Neutrophil (primary cell): Measurements from ENCODE around the gene MAP2K5.

Source experiments
- H3K27ac ChIP-seq: fragments of 200-600 bp; sonication (generic); 2 replicates; pipeline ENCODE4 v1.5.1; 2016; ENCODE audit warnings: mild to moderate bottlenecking, moderate library complexity
- H3K27me3 ChIP-seq: fragments of 200-600 bp; sonication (generic); 2 replicates; pipeline ENCODE4 v1.6.0; 2016; ENCODE audit warnings: mild to moderate bottlenecking
- H3K36me3 ChIP-seq: fragments of 200-600 bp; sonication (generic); 2 replicates; pipeline ENCODE4 v1.5.1; 2017
- H3K4me1 ChIP-seq, 2 experiments: fragments of 200-600 bp in 1 of 2; sonication (generic) in 1 of 2; 1 replicate in 1 of 2; 2 replicates in 1 of 2; pipeline versions ENCODE4 v1.5.1 to v1.6.1; 2013 to 2016; ENCODE audit warnings: low read depth in 1 of 2, low read length in 1 of 2, mild to moderate bottlenecking in 1 of 2, moderate library complexity in 1 of 2; ENCODE audit not compliant: control insufficient read depth in 1 of 2, insufficient read depth in 1 of 2
- H3K4me3 ChIP-seq, 2 experiments: fragments of 200-600 bp in 1 of 2; sonication (generic) in 1 of 2; 1 replicate in 1 of 2; 2 replicates in 1 of 2; pipeline ENCODE4 v1.5.1; 2013 to 2016; ENCODE audit warnings: low read depth in 1 of 2, low read length in 1 of 2, mild to moderate bottlenecking in 1 of 2, moderate library complexity in 1 of 2
- H3K9me3 ChIP-seq: fragments of 200-600 bp; sonication (generic); 2 replicates; pipeline ENCODE4 v1.5.1; 2016
- TF ChIP-seq, protein P1 (sequence below): fragments of 200-600 bp; sonication (generic); IDR thresholded peaks from 2 replicates; pipeline ENCODE4 v1.5.1; 2016; ENCODE audit warnings: antibody characterized with exemption

MAP2K5 gene

DNA sequence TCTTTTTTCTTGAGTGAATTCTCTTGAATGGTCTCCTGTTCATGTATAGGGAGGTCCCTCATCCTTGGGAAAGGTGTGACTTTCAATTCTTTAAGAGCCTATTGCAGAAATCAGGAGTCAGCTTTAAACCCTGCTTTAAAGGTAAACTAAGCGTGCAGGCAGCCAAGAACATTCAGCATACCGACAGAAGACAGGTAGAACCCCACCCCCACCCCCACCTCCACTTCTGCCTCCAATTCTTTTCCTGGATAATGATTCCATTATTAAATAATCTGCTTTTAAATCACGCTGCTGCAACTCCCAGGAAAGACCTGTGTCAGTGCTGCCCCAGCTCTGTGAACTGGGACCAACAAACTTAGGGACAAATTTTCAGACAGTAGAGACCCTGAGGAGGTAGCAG, 233.5 kb downstream of the MAP2K5 start:
- no peaks in the 10 kb centered on the region for H3K36me3 ChIP-seq
- no peak overlapping the region for H3K4me3 ChIP-seq
- H3K4me1 ChIP-seq: peaks cover 6 to 9% of the 10 kb centered on the region in 2 experiments
- TF ChIP-seq, protein P1, sequence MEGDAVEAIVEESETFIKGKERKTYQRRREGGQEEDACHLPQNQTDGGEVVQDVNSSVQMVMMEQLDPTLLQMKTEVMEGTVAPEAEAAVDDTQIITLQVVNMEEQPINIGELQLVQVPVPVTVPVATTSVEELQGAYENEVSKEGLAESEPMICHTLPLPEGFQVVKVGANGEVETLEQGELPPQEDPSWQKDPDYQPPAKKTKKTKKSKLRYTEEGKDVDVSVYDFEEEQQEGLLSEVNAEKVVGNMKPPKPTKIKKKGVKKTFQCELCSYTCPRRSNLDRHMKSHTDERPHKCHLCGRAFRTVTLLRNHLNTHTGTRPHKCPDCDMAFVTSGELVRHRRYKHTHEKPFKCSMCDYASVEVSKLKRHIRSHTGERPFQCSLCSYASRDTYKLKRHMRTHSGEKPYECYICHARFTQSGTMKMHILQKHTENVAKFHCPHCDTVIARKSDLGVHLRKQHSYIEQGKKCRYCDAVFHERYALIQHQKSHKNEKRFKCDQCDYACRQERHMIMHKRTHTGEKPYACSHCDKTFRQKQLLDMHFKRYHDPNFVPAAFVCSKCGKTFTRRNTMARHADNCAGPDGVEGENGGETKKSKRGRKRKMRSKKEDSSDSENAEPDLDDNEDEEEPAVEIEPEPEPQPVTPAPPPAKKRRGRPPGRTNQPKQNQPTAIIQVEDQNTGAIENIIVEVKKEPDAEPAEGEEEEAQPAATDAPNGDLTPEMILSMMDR: no peak
- no peaks in the 10 kb centered on the region for H3K9me3 ChIP-seq
- no peak overlapping the region for H3K27ac ChIP-seq
- H3K27me3 ChIP-seq: no peaks in the 10 kb centered on the region

DNA sequence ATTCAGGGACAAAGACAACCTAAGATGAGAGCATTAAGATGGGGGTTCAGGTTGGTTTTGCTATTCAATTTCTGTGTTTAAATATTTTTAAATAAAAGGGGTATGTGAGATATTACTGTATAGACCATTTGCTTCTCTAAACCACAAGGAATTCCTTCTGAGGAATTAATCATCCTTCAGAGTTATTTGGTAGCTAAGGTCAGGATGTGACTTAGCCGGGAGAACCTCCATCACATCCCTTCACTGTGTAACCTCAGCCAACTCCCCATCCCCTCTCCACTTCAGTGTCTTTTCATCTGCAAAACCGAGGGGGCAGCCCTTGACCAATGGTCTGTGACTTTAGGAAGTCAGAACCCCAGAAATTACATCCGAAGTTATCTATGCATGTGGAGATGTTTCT, 234.1 kb downstream of the MAP2K5 start:
- H3K27me3 ChIP-seq: no peaks in the 10 kb centered on the region
- H3K9me3 ChIP-seq: no peaks in the 10 kb centered on the region
- TF ChIP-seq, protein P1: no peak
- H3K4me1 ChIP-seq: peaks cover 6 to 9% of the 10 kb centered on the region in 2 experiments
- H3K27ac ChIP-seq: no peak overlapping the region
- H3K4me3 ChIP-seq: no peak overlapping the region
- no peaks in the 10 kb centered on the region for H3K36me3 ChIP-seq

DNA sequence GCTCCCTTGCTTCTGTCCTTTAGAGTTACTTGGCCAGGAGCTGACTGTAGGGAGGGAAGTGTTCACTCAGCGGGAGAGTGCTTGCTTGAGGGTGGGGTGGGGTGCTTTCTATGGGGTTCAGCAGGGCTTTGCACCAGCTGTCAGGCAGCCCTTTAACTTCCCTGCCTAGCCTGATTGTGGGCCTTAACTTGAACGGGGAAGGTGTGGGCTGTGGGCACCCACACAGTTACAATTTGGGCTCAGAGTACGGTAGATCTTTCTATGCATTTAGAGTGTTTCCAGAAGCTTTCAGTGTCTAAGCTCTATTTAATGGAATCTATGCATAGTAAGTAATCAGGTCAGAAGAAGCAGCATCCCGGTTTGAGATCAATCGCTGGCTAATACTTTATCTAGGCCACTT, 234.6 kb downstream of the MAP2K5 start:
- Histone ChIP-seq H3K36me3 (no peaks in the 10 kb centered on the region), H3K27ac (no peak overlapping the region)
- TF ChIP-seq, protein P1: no peak

DNA sequence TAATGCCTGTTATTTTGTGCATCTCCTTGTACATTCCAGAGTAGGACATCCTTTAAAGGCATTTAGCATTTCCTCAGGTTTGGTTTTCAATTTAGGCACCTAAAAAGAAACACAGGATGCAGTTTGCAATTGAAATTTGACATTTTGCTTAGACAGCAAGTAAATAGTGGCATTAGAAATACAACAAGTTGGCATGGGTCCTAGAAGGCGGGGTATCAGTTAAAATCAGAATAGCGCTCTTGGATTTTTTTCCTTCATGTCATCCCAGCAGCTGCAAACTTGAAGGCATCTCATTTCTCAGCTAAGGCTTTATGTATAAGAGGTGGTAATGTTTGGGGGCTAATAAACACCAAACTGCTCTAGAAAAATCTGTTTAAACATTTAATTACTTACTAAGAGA, 235.3 kb downstream of the MAP2K5 start:
- Histone ChIP-seq H3K9me3 (no peaks in the 10 kb centered on the region), H3K27ac (no peak overlapping the region), H3K4me3 (no peak overlapping the region), H3K4me1 (peaks cover 6 to 9% of the 10 kb centered on the region in 2 experiments), H3K27me3 (no peaks in the 10 kb centered on the region), H3K36me3 (no peaks in the 10 kb centered on the region)
- TF ChIP-seq, protein P1: no peak

More for the DNA sequence above, 234.6 kb downstream of the MAP2K5 start:
- Histone ChIP-seq H3K9me3 (no peaks in the 10 kb centered on the region), H3K27me3 (no peaks in the 10 kb centered on the region), H3K4me3 (no peak overlapping the region), H3K4me1 (peaks cover 6 to 9% of the 10 kb centered on the region in 2 experiments)

DNA sequence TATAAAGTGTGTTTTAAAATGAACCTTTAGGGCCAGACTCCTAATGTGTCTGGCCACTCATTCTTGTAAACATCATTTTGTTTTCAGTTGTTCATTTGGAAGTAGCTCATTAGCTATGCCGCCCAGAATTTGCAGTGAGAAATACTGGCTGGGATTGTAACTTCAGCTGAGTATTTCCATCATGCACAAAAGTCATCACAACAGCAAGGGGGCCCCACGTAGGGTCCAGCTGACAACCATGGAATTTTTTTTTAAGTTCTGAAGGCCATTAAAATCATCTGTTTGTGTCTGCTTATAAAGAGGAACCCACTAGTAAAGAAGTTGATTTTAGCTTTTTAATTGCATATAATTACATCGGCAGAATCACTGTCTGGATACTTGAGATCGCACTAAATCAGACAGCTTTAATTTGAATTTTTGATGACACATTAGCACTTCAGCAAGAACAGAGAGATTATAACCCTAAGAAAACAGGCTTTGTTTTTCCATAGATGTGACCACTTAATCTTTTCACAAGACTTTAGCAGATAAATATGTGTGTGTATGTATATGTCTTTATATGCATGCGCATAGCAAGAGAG, 236.6 kb downstream of the MAP2K5 start:
- peaks cover 6 to 10% of the 10 kb centered on the region in 2 experiments for H3K4me1 ChIP-seq
- no peaks in the 10 kb centered on the region for H3K9me3 ChIP-seq
- TF ChIP-seq, protein P1: no peak
- no peaks in the 10 kb centered on the region for H3K36me3 ChIP-seq
- H3K27me3 ChIP-seq: no peaks in the 10 kb centered on the region
- H3K27ac ChIP-seq: no peak overlapping the region
- H3K4me3 ChIP-seq: no peak overlapping the region
